Activated CD4-positive, CD25-positive, alpha-beta regulatory T cell treated with anti-CD3 and anti-CD28 coated beads, Interleukin-2, amount 50 U/mL, for 24 hours (primary cell): Measurements from ENCODE around the gene MRRF.
A peak's percentile ranks its signal among the peaks of the same experiment; 100 is the strongest.

Experiments
- ATAC-seq, 2 donors: fragments of 150-1000 bp; cut with Tn5 transposase; one replicate each; pipeline ENCODE4 v1.10.0; 2021; ENCODE audit warnings: mild to moderate bottlenecking in 1 of 2, moderate library complexity in 1 of 2

Gene MRRF

GRCh38 chr9:122333169-122333808 is 68.6 kb downstream of the MRRF start:
- no peak for ATAC-seq

- ATAC-seq: no peak
These were observed 70.2 kb downstream of the MRRF start for GRCh38 chr9:122334916-122335315.

GRCh38 chr9:122336189-122336588 is 71.5 kb downstream of the MRRF start:
- ATAC-seq: no peak

GRCh38 chr9:122336866-122337555 is 72.3 kb downstream of the MRRF start:
- no peak for ATAC-seq

GRCh38 chr9:122337556-122337929 is 72.9 kb downstream of the MRRF start:
- ATAC-seq: no peak

GRCh38 chr9:122338536-122338935 is 73.9 kb downstream of the MRRF start:
- ATAC-seq: no peak

- no peak for ATAC-seq
These were observed 74.3 kb downstream of the MRRF start for GRCh38 chr9:122338994-122339393.

GRCh38 chr9:122339579-122339978 is 74.9 kb downstream of the MRRF start:
- ATAC-seq: no peak

- no peak for ATAC-seq
These were observed 75.5 kb downstream of the MRRF start for GRCh38 chr9:122340161-122340560.

GRCh38 chr9:122342323-122343050 is 77.8 kb downstream of the MRRF start:
- no peak for ATAC-seq

- no peak for ATAC-seq
These were observed 82.0 kb downstream of the MRRF start for GRCh38 chr9:122346478-122347347.

GRCh38 chr9:122347348-122348287 is 82.9 kb downstream of the MRRF start:
- no peak for ATAC-seq

- ATAC-seq: no peak
These were observed 83.7 kb downstream of the MRRF start for GRCh38 chr9:122348288-122348777.

- no peak for ATAC-seq
These were observed 84.1 kb downstream of the MRRF start for GRCh38 chr9:122348791-122349190.

GRCh38 chr9:122349201-122349600 is 84.5 kb downstream of the MRRF start:
- ATAC-seq: no peak

GRCh38 chr9:122350577-122351355 is 86.1 kb downstream of the MRRF start:
- ATAC-seq: peak; percentile 81 to 85

GRCh38 chr9:122354536-122355199 is 90.0 kb downstream of the MRRF start:
- ATAC-seq: no peak

- ATAC-seq: no peak
These were observed 90.7 kb downstream of the MRRF start for GRCh38 chr9:122355336-122355875.

GRCh38 chr9:122356627-122357026 is 91.9 kb downstream of the MRRF start:
- ATAC-seq: no peak

- no peak for ATAC-seq
These were observed 96.2 kb downstream of the MRRF start for GRCh38 chr9:122360891-122361290.
